ENCODE measurements around the gene KIAA1217. TPM values are rescaled to one million over a fixed set of nuclear protein-coding genes. Genes with fewer than 3 reads are reported as not detected.

KIAA1217 gene
- total RNA-seq, 1 donor from 2014 or later: 54.3 TPM

DNA sequence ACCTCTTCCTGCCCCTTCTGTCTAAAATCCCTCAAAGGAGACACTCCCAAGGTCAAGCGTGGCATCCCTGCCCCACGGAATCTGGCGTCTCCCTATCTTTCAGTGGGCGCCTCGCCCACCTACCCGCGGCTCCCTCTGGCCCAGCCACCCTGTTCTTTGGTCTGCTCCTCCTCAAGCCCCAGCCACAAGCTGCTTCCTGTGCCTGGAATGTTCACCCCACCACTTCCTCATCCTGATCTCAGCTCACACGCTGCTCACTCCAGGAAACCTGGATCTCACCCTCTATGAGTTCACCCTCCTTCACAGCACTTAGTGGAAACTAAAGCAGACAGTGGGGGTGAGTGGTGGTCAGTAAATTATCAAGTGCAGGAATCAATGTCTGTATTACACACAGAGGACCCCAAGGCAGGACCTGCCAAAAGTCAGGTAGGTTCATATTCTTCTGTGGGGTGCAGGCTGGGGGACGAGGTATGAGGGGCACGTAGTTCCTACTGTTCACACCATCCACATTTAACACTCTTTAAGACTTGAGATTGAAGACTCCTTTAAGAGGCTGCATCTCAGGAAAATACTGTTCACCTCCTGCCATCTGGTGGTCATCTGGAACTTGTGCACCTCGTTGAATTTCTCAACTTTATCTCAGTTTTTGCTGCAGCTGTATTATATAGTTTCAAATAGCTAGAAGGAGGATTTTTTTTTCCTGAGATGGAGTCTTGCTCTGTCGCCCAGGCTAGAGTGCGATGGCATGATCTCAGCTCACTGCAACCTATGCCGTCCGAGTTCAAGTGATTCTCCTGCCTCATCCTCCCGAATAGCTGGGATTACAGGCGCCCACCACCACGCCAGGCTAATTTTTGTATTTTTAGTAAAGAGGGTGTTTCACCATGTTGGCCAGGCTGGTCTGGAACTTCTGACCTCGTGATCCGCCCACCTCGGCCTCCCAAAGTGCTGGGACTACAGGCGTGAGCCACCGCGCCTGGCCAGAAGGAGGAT, 348.1 kb downstream of the KIAA1217 start:
- Histone ChIP-seq H3K4me3 (no peak overlapping the region), H3K27me3 (no peaks in the 10 kb centered on the region), H3K4me1 (peaks cover 6% of the 10 kb centered on the region), H3K36me3 (no peaks in the 10 kb centered on the region), H3K27ac (no peak overlapping the region), H3K9me3 (no peaks in the 10 kb centered on the region)
- no peak for DNase-seq (ENCODE audit: extremely low spot score in 2 of 2)
- TF ChIP-seq CTCF (IDR thresholded peaks at IDR 0.05): peak in 2 of 3 experiments; percentile 2 to 45
- no peak for TF ChIP-seq POLR2AphosphoS5 (IDR thresholded peaks at IDR 0.05; ENCODE audit: insufficient read depth in 1 of 2, low read depth in 1 of 2)
- TF ChIP-seq POLR2A (IDR thresholded peaks at IDR 0.05): no peak
- intact Hi-C loops (cut with DNase I): no loop called here

DNA sequence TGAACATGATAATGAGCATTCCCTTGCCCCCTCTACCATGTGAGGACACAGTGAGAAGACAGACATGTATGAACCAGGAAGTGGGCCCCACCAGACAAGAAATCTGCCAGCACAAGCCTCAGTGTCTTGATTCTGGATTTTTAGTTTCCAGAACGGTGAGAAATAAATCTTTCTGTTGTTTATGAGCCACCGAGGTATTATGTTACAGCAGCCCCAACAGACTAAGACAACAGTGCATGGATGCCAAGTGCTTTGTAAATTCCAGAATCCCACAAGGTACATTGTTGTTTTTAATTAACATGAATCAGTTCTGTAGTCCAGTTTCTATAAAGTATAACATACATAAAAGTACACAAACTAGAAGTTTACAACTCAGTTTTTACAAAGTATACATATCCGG, 352.5 kb downstream of the KIAA1217 start:
- intact Hi-C loops (cut with DNase I): no loop called here

DNA sequence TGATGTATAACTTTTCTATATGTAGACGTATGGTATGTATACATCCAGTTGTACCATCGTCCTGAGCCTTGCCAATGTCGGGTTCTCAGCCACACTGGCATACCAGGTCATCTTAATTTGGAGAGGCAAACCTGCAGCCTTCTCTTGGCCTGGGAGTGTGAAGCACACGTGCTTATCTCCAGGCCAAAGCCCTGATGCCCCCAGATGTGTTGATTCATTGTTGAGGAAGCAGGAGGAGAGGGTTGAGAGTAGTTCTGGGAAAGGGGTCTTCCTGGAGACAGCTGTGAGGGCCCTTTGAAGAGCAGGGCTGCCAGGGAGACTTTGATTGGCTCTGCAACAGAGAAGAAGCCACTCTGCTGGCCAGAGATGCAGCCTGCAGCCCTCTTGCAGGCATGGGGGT, 359.1 kb downstream of the KIAA1217 start:
- no peaks in the 10 kb centered on the region for H3K4me1 ChIP-seq
- H3K27ac ChIP-seq: no peak overlapping the region
- TF ChIP-seq POLR2AphosphoS5 (IDR thresholded peaks at IDR 0.05; ENCODE audit: insufficient read depth in 1 of 2, low read depth in 1 of 2) (no peak), POLR2A (IDR thresholded peaks at IDR 0.05) (no peak), CTCF (IDR thresholded peaks at IDR 0.05) (no peak)
- no peak for DNase-seq (ENCODE audit: extremely low spot score in 2 of 2)
- intact Hi-C loops (cut with DNase I): no loop called here
- no peaks in the 10 kb centered on the region for H3K27me3 ChIP-seq
- H3K9me3 ChIP-seq: no peaks in the 10 kb centered on the region
- no peak overlapping the region for H3K4me3 ChIP-seq
- H3K36me3 ChIP-seq: no peaks in the 10 kb centered on the region

More for the DNA sequence above, 352.5 kb downstream of the KIAA1217 start:
- peaks cover 4% of the 10 kb centered on the region for H3K4me1 ChIP-seq
- no peak overlapping the region for H3K27ac ChIP-seq
- H3K27me3 ChIP-seq: no peaks in the 10 kb centered on the region
- TF ChIP-seq POLR2AphosphoS5 (IDR thresholded peaks at IDR 0.05; ENCODE audit: insufficient read depth in 1 of 2, low read depth in 1 of 2): no peak
- no peak for TF ChIP-seq CTCF (IDR thresholded peaks at IDR 0.05)
- no peak for TF ChIP-seq POLR2A (IDR thresholded peaks at IDR 0.05)
- H3K36me3 ChIP-seq: no peaks in the 10 kb centered on the region
- H3K9me3 ChIP-seq: no peaks in the 10 kb centered on the region
- no peak for DNase-seq (ENCODE audit: extremely low spot score in 2 of 2)
- H3K4me3 ChIP-seq: no peak overlapping the region

- no peak overlapping the region for H3K4me3 ChIP-seq
- no peak overlapping the region for H3K27ac ChIP-seq
- H3K4me1 ChIP-seq: no peaks in the 10 kb centered on the region
- DNase-seq (ENCODE audit: extremely low spot score in 2 of 2): no peak
- intact Hi-C loops (cut with DNase I): no loop called here
- H3K27me3 ChIP-seq: no peaks in the 10 kb centered on the region
- no peaks in the 10 kb centered on the region for H3K9me3 ChIP-seq
- TF ChIP-seq POLR2A (IDR thresholded peaks at IDR 0.05): no peak
- TF ChIP-seq CTCF (IDR thresholded peaks at IDR 0.05): no peak
- no peak for TF ChIP-seq POLR2AphosphoS5 (IDR thresholded peaks at IDR 0.05; ENCODE audit: insufficient read depth in 1 of 2, low read depth in 1 of 2)
- no peaks in the 10 kb centered on the region for H3K36me3 ChIP-seq
Measured at GRCh38 chr10:24569330-24569796, 360.4 kb downstream of the KIAA1217 start.
